ENCODE data around the gene PKD1L1.
"Not testable (repeated sequence)": the region's sequence is repeated elsewhere in the genome, so short reads cannot be mapped to it uniquely, and the experiment has no call there.

PKD1L1 gene

GRCh38 chr7:47988496-47989386 lies 40.5 kb upstream of the PKD1L1 start:
- no peak for TF ChIP-seq MAX (IDR thresholded peaks at IDR 0.05; ENCODE audit: low read depth, low read length)
- peak; percentile 47 for TF ChIP-seq CTCF (IDR thresholded peaks at IDR 0.05; ENCODE audit: low read depth, low read length)
- TF ChIP-seq POLR2A (IDR thresholded peaks at IDR 0.05; ENCODE audit: extremely low read depth, insufficient read length), result no peak
- no peak overlapping the region for H3K4me3 ChIP-seq (ENCODE audit: low read depth, low read length)
- DNase-seq (ENCODE audit: low read depth), result peak; percentile 37

GRCh38 chr7:47982610-47983009 lies 34.3 kb upstream of the PKD1L1 start:
- DNase-seq (ENCODE audit: low read depth), result no peak
- H3K4me3 ChIP-seq (ENCODE audit: low read depth, low read length), result no peak overlapping the region
- TF ChIP-seq POLR2A (IDR thresholded peaks at IDR 0.05; ENCODE audit: extremely low read depth, insufficient read length) (no peak), MYC (IDR thresholded peaks at IDR 0.05; ENCODE audit: low read depth, low read length) (no peak)

- H3K4me3 ChIP-seq (ENCODE audit: low read depth, low read length); DNase-seq (ENCODE audit: low read depth): not testable (repeated sequence)
Measured at GRCh38 chr7:47980648-47981047, 32.4 kb upstream of the PKD1L1 start.

- H3K4me3 ChIP-seq (ENCODE audit: low read depth, low read length), result peak overlapping the region; percentile 6
- no peak for DNase-seq (ENCODE audit: low read depth)
- TF ChIP-seq POLR2A (IDR thresholded peaks at IDR 0.05; ENCODE audit: extremely low read depth, insufficient read length), result no peak
- TF ChIP-seq MYC (IDR thresholded peaks at IDR 0.05; ENCODE audit: low read depth, low read length), result no peak
- TF ChIP-seq CTCF (IDR thresholded peaks at IDR 0.05; ENCODE audit: low read depth, low read length), result no peak
- TF ChIP-seq MAX (IDR thresholded peaks at IDR 0.05; ENCODE audit: low read depth, low read length), result no peak
Measured at GRCh38 chr7:47979832-47980181, 31.5 kb upstream of the PKD1L1 start.

GRCh38 chr7:47979145-47979831 lies 31.0 kb upstream of the PKD1L1 start, which contains the start of gene HUS1:
TSS of gene HUS1 (minus strand) at chr7:47979615. CDS start at chr7:47979519, 96 bp downstream.
- peak; percentile 76 for TF ChIP-seq POLR2A (IDR thresholded peaks at IDR 0.05; ENCODE audit: extremely low read depth, insufficient read length)
- peak; percentile 84 for TF ChIP-seq MYC (IDR thresholded peaks at IDR 0.05; ENCODE audit: low read depth, low read length)
- peak; percentile 80 for TF ChIP-seq MAX (IDR thresholded peaks at IDR 0.05; ENCODE audit: low read depth, low read length)
- TF ChIP-seq CTCF (IDR thresholded peaks at IDR 0.05; ENCODE audit: low read depth, low read length), result no peak
- peak; percentile 97 for DNase-seq (ENCODE audit: low read depth)
- peak within 1 kb of the TSS; percentile 98 for H3K4me3 ChIP-seq (ENCODE audit: low read depth, low read length)

GRCh38 chr7:47978790-47979144 lies 30.5 kb upstream of the PKD1L1 start:
- no peak for DNase-seq (ENCODE audit: low read depth)
- peak overlapping the region; percentile 98 for H3K4me3 ChIP-seq (ENCODE audit: low read depth, low read length)
- TF ChIP-seq MYC (IDR thresholded peaks at IDR 0.05; ENCODE audit: low read depth, low read length) (no peak), CTCF (IDR thresholded peaks at IDR 0.05; ENCODE audit: low read depth, low read length) (no peak), MAX (IDR thresholded peaks at IDR 0.05; ENCODE audit: low read depth, low read length) (no peak), POLR2A (IDR thresholded peaks at IDR 0.05; ENCODE audit: extremely low read depth, insufficient read length) (no peak)

Measured in NB4 (cell line).